IPS DF 4.7 (cell line): ENCODE data around the gene TMEM145.

ENCODE experiments used
- DNase-seq: peaks from one replicate; pipeline ENCODE4 v3.0.0-alpha.2; 2013; ENCODE audit warnings: low spot score; ENCODE audit errors: extremely low read depth

TMEM145 gene

GRCh38 chr19:42277821-42278451 lies 35.2 kb upstream of the TMEM145 start:
- no peak for DNase-seq

DNA sequence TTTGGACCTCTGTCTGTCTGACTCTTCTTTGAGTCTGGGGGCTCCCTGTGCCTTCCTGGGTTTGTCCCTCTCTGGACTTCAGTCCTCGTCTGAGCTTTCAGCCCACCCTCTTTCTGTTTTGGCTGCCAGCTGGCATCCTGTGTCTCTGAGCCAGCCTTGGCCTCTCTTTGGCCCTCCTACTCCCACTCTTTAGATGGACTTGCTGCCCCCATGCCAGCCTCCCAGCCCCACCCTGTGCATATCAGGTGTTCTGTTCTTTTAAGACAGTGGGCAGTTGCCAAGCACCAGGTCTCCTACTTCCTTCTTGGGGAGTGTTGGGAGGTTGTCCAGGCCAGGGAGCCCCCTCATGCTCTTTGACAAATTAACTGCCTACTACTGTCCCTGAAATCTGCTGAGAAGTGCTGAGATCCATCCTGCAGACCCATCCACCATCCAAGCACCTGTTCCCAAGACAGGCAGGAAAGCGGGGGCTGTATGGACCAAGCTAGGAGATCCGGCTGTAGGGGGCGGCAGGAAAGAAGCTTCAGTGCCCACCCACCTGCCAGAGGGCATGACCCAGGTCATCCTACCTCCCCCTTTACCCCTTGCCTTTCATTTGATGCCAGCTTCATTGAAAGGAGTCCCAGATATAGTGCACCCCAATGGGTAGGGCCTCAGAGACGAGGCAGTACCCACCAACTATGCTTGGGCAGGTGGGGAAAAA lies 34.5 kb upstream of the TMEM145 start:
- DNase-seq, result no peak

- DNase-seq, result no peak
Measured at GRCh38 chr19:42279155-42279901, 33.8 kb upstream of the TMEM145 start.

DNA sequence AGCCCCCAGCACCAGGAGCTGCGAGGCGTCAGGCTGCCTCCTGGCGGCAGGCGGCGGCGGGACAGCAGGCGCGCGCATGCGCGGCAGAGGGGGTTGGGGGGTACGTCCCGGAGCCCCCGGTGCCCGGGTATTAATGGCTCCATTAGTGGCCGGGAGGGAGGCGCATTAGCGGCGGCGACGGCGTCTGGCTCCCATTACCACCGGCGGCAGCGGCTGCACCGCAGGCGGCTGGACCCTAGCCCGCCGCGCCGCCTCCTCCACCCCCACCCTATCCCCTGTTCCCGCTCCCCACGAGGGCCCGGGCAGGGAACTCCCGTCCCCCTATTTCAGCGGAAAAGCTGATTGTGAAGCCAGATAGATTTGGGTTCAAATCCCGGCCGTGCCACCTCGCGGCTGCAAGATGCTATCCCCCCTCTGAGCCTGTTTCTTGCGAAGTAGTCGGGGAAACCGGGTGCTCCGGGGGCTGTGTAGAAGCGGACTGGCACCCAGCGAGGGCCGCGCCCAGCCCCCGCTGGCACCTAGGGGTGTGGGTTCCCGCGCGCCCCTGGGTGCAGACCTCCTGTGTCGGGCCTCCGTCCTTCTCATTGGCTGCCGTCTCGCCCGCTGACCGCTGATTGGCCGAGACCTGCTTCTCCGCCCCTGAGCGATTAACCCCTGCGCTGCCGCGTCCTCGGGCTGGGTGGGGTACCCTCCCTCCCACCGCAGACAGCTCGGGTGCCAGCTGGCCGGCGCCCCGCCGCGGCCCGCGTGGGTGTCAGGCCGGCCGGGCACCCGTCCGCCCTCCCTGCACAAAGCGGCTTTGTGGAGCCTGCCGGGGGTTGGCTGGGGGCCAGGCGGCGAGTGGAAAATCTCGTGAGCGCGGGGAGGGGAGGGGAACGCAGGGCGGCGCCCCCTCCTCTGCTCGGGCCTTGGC lies 33.0 kb upstream of the TMEM145 start:
- DNase-seq, result no peak

DNA sequence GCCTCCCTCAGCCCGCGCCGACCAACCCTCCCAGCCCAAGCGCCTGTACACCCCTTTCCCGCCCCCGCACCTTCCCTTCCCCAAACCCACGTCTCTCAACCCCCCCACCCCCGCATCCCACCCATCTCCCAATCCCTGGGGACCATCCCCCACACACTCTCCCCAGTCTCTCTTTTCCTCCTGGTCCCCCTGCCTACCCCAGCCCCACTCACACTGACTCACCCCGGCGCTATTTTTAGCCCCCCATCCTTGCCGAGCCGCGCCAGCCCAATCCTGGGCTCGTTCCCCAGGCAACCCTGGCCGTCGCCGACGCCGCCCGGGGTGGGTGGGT lies 32.3 kb upstream of the TMEM145 start:
- no peak for DNase-seq

- DNase-seq, result no peak
Measured at GRCh38 chr19:42281146-42281826, 31.8 kb upstream of the TMEM145 start.

GRCh38 chr19:42281827-42282762 lies 31.0 kb upstream of the TMEM145 start:
- DNase-seq, result no peak

GRCh38 chr19:42282819-42283187 lies 30.3 kb upstream of the TMEM145 start:
- DNase-seq, result no peak

DNA sequence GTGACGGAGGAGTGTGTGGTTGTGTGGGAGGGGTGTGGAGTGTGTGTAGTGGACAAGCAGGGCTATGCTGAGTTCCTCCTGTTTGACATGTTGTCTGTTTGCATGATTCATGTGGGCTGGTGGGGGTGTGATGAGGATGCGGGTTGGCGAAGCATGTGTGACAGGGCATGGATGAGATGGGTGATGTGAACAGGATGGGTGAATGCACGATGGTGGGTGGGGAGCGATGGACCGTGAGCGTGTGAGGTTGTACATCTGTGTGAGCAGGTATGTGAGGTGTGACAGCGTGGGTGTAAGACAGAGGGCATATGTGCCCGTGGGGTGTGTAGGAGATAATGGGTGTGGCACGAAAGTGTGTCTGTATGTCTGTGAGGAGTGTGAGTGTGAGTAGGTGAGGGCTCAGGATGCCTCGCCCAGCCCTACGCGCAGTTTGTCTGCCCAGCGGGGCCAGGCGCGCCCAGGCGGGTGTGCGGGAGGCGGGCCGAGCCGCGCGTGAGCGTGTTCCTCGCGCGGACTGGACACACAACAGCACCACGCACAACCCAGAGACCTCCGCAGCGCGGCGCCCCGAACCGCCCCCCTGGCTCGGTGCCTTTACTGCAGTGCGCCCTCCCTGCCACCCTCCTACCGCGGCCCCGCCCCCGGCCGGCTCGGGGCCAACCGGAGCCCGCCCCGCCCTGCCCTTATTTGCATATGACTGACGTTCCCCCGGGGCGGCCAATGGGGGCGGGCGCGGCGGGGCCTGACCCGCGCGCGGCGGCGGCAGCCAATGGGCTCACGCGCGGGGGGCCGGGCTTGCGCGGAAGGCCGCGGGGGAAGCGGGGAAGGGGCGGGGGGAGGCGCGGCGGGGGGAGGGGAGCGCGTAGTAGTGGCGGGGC lies 29.7 kb upstream of the TMEM145 start:
- no peak for DNase-seq

- DNase-seq, result no peak
Measured at GRCh38 chr19:42284066-42284501, 29.0 kb upstream of the TMEM145 start.

- no peak for DNase-seq
Measured at GRCh38 chr19:42284591-42285341, 28.3 kb upstream of the TMEM145 start.

GRCh38 chr19:42285541-42285941 lies 27.6 kb upstream of the TMEM145 start:
- no peak for DNase-seq

DNA sequence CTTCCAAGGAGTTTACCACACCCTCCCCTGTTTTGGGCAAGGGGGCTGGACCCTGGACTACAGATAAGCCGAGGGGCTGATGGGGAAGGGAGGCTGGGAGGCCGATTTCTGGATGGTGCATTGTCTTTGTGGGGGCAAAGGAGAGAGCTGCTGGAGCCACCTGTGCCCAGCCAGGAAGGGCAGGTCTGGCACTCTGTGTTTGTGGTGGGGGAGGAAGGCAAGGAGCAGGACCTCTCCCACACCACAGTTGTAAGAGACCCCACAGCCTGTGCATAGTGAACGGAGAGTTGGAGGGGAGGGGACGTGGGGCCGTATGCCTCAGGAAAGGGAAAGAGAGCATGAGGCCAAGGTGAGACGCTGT lies 27.1 kb upstream of the TMEM145 start:
- no peak for DNase-seq

GRCh38 chr19:42286349-42287016 lies 26.6 kb upstream of the TMEM145 start:
- no peak for DNase-seq

- no peak for DNase-seq
Measured at GRCh38 chr19:42287017-42287826, 25.9 kb upstream of the TMEM145 start.

DNA sequence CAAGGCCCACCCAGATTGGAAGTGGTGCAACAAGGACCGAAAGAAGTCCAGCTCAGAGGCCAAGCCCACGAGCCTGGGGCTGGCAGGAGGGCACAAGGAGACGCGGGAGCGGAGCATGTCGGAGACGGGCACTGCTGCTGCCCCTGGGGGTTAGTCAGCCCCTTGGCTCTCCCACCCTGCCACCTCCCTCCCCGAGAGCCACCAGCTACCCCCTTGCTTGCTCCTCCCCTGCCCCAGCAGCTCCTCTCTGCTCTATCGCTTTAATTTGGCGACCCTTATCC lies 25.3 kb upstream of the TMEM145 start:
- DNase-seq, result no peak

GRCh38 chr19:42288387-42288786 lies 24.7 kb upstream of the TMEM145 start:
- no peak for DNase-seq
